ENCODE measurements around the gene STK10. TPM values are rescaled to one million over a fixed set of nuclear protein-coding genes. Genes with fewer than 3 reads are reported as not detected.

Gene STK10
- total RNA-seq, 1 donor from 2014 or later: 60.2 TPM

DNA sequence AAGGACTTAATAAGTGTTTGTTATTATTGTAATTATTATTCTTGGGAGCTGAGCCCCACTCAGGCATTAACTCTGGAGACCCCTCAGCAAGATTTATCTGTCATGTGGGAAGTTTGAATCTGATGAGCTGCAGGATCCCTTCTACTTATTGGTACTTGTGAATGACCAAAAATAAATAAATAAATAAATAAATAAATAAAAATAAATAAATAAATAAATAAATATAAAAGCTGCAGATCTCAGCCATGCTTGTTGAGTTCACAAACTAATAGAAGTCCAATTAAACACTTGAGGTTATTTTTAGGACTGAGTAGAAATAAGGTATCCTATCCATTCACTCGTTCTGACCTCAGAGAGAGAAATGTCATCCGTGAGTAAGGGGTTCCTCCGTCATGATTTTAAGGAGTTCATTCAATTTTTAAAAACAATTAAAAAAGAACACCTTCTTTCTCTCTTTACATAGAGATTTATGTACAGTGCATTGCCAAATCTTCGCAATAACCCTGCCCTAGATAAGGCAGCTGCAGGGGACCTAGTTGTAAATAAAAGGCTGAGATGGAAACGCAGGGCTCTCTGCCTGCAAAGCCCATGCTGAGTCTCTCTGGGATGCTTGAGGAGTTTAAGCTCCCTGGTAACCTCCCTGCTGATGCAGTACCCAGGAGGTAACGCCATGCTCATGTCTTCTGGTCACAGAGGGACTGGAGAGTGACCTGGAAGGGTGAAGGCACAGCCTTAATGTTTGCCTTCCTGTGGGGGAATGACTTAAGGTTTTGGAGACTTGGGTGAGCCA is 7.2 kb upstream of the STK10 start:
- no peak for TF ChIP-seq EZH2 (IDR thresholded peaks at IDR 0.05; ENCODE audit: insufficient read depth, low read length)
- TF ChIP-seq, protein P1, sequence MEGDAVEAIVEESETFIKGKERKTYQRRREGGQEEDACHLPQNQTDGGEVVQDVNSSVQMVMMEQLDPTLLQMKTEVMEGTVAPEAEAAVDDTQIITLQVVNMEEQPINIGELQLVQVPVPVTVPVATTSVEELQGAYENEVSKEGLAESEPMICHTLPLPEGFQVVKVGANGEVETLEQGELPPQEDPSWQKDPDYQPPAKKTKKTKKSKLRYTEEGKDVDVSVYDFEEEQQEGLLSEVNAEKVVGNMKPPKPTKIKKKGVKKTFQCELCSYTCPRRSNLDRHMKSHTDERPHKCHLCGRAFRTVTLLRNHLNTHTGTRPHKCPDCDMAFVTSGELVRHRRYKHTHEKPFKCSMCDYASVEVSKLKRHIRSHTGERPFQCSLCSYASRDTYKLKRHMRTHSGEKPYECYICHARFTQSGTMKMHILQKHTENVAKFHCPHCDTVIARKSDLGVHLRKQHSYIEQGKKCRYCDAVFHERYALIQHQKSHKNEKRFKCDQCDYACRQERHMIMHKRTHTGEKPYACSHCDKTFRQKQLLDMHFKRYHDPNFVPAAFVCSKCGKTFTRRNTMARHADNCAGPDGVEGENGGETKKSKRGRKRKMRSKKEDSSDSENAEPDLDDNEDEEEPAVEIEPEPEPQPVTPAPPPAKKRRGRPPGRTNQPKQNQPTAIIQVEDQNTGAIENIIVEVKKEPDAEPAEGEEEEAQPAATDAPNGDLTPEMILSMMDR (IDR thresholded peaks at IDR 0.05; ENCODE audit: insufficient read depth, low read depth, low read length): no peak
- no peak overlapping the region for H3K4me3 ChIP-seq (ENCODE audit: insufficient read depth, low read depth, low read length)
- no peak overlapping the region for H3K27ac ChIP-seq (ENCODE audit: low read depth, low read length)
- no peak overlapping the region for H2AFZ ChIP-seq (ENCODE audit: low read depth, low read length)
- no peak overlapping the region for H3K27ac Mint-ChIP-seq (ENCODE audit: unreplicated experiment)
- H3K79me2 ChIP-seq (ENCODE audit: insufficient read depth, low read length): no peaks in the 10 kb centered on the region
- no peak for FAIRE-seq
- no peaks in the 10 kb centered on the region for H3K27me3 Mint-ChIP-seq (ENCODE audit: low read depth, unreplicated experiment)
- DNase-seq (ENCODE audit: low read depth): no peak
- no peaks in the 10 kb centered on the region for H4K20me1 ChIP-seq (ENCODE audit: insufficient read depth, low read length)
- no peaks in the 10 kb centered on the region for H3K9me3 ChIP-seq (ENCODE audit: insufficient read depth, low read depth, low read length)
- no peaks in the 10 kb centered on the region for H3K4me1 Mint-ChIP-seq (ENCODE audit: low read depth, unreplicated experiment)
- peaks cover 5% of the 10 kb centered on the region for H3K9me3 Mint-ChIP-seq (ENCODE audit: unreplicated experiment)
- no peak overlapping the region for H3K4me2 ChIP-seq (ENCODE audit: low read length)
- peaks cover 8% of the 10 kb centered on the region for H3K36me3 Mint-ChIP-seq (ENCODE audit: low read depth, unreplicated experiment)
- no peak overlapping the region for H3K4me3 Mint-ChIP-seq (ENCODE audit: unreplicated experiment)
- H3K36me3 ChIP-seq (ENCODE audit: insufficient read depth, low read length): no peaks in the 10 kb centered on the region
- no peaks in the 10 kb centered on the region for H3K27me3 ChIP-seq (ENCODE audit: insufficient read depth, low read length)
- H3K4me1 ChIP-seq (ENCODE audit: insufficient read depth, low read length): peaks cover 3% of the 10 kb centered on the region
- H3K9ac ChIP-seq (ENCODE audit: low read length): no peak overlapping the region

- Histone ChIP-seq H3K4me2 (ENCODE audit: low read length) (no peak within 1 kb of the TSS), H3K9me3 (ENCODE audit: insufficient read depth, low read depth, low read length) (no peaks in the 10 kb centered on the region), H4K20me1 (ENCODE audit: insufficient read depth, low read length) (no peaks in the 10 kb centered on the region), H3K4me3 (ENCODE audit: insufficient read depth, low read depth, low read length) (no peak within 1 kb of the TSS), H3K79me2 (ENCODE audit: insufficient read depth, low read length) (no peaks in the 10 kb centered on the region), H3K27me3 (ENCODE audit: insufficient read depth, low read length) (no peaks in the 10 kb centered on the region), H2AFZ (ENCODE audit: low read depth, low read length) (no peak within 1 kb of the TSS), H3K27ac (ENCODE audit: low read depth, low read length) (no peak within 1 kb of the TSS), H3K4me1 (ENCODE audit: insufficient read depth, low read length) (peaks cover 7% of the 10 kb centered on the region), H3K36me3 (ENCODE audit: insufficient read depth, low read length) (no peaks in the 10 kb centered on the region), H3K9ac (ENCODE audit: low read length) (no peak within 1 kb of the TSS)
- Mint-ChIP-seq H3K27ac (ENCODE audit: unreplicated experiment) (no peak within 1 kb of the TSS), H3K4me1 (ENCODE audit: low read depth, unreplicated experiment) (peaks cover 5% of the 10 kb centered on the region), H3K9me3 (ENCODE audit: unreplicated experiment) (peaks cover 4% of the 10 kb centered on the region), H3K27me3 (ENCODE audit: low read depth, unreplicated experiment) (no peaks in the 10 kb centered on the region), H3K4me3 (ENCODE audit: unreplicated experiment) (no peak within 1 kb of the TSS), H3K36me3 (ENCODE audit: low read depth, unreplicated experiment) (peaks cover 8% of the 10 kb centered on the region)
- DNase-seq (ENCODE audit: low read depth): no peak
- TF ChIP-seq EZH2 (IDR thresholded peaks at IDR 0.05; ENCODE audit: insufficient read depth, low read length): no peak
- TF ChIP-seq, protein P1 (IDR thresholded peaks at IDR 0.05; ENCODE audit: insufficient read depth, low read depth, low read length): no peak
- FAIRE-seq: no peak
Observed at GRCh38 chr5:172193872-172194271, 5.8 kb upstream of the STK10 start, which contains the start of gene EFCAB9. TSS of gene EFCAB9 (plus strand) at chr5:172194172. CDS start at chr5:172194173, 1 bp downstream.
